GM12872 (cell line): ENCODE results near the gene COX10.

ENCODE experiments used
- CTCF ChIP-seq: IDR thresholded peaks from 3 replicates; pipeline ENCODE4 v1.5.1; 2011; ENCODE audit warnings: low read depth, mild to moderate bottlenecking, low read length, moderate library complexity; ENCODE audit not compliant: insufficient read depth

The COX10 gene

GRCh38 chr17:14112407-14112806 is 43.1 kb downstream of the COX10 start:
- no peak for TF ChIP-seq CTCF

- no peak for TF ChIP-seq CTCF
Observed at GRCh38 chr17:14113137-14113536, 43.8 kb downstream of the COX10 start.

- no peak for TF ChIP-seq CTCF
Observed at GRCh38 chr17:14116263-14117024, 47.1 kb downstream of the COX10 start.

- no peak for TF ChIP-seq CTCF
Observed at GRCh38 chr17:14118951-14119350, 49.6 kb downstream of the COX10 start.

- no peak for TF ChIP-seq CTCF
Observed at GRCh38 chr17:14119546-14119945, 50.2 kb downstream of the COX10 start.

GRCh38 chr17:14121952-14122351 is 52.6 kb downstream of the COX10 start:
- no peak for TF ChIP-seq CTCF

- no peak for TF ChIP-seq CTCF
Observed at GRCh38 chr17:14123619-14124278, 54.4 kb downstream of the COX10 start.
